Heart left ventricle (tissue), 13 donors: ENCODE measurements around the gene MCHR1.

Source experiments
- POLR2A ChIP-seq, 2 donors: fragments of 450-650 bp; IDR thresholded peaks; one replicate each; pipeline ENCODE4 v1.6.1; 2017; ENCODE audit warnings: antibody characterized with exemption in 2 of 2, mild to moderate bottlenecking in 2 of 2, moderate library complexity in 2 of 2
- TF ChIP-seq, protein P1 (sequence below), 12 donors: fragments of 200-600 bp; sonication (generic) in 4 of 12; IDR thresholded peaks; one replicate each; pipeline versions ENCODE4 v1.5.0 to v1.8.0; 2018 to 2022; ENCODE audit warnings: antibody characterized with exemption in 12 of 12, mild to moderate bottlenecking in 5 of 12
- donor health status: ischemic (EF 13 %, LVEDD 7.1; RV severe dilation, severe dysfunction).
- donor health status: DM: no; HTN: yes; CAD: no.
- donor health status: DM: no; HTN: no; CAD: no.
- donor health status: ischemic (EF 25% LVEDD 6.9; RV normal size, moderate dysfunction).
- donor health status: ischemic (EF 25% LVEDD 5.7; RV mildly dilated, moderate dysfunction).
- donor health status: ischemic (EF 35%, LVEDD 5.7; RV mildly dilated, moderate dysfunction).
- donor health status: nonischemic (EF 11% LVEDD 7.7; RV severe dilation, severe dysfunction).
- donor health status: DM: yes; HTN: yes; CAD: no.
- donor health status: PGD.
- donor health status: ischemic (EF 29% LVEDD 5.4; RV normal size, mild dysfunction).
- donor health status: nonischemic (EF 23%, LVEDD 6.1; RV moderate dilation, normal function).

DNA sequence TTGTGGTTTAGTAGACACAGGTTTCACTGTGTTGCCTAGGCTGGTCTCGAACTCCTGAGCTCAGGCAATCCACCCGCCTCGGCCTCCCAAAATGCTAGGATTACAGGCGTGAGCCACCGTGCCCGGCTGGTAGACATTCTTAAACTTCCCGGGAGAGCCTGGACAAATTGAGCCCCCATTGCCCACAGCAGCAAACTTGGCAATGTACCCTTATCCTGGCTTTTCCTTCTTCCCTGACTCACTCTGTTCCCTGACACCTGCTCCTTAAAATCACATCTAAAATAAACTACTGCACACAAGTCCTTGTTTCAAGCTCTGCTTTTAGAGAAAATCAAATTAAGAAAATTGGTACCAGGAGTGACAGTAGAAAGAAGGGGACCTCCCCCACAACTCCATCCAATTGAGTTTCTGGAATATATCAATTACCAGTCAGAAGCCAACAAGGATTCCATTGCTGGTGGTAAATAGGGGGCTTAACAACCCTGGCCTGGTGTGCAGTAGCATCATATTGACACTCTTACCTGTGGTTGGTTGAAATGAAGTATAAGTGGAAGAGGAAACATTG, 7.4 kb upstream of the MCHR1 start:
- TF ChIP-seq, protein P1, sequence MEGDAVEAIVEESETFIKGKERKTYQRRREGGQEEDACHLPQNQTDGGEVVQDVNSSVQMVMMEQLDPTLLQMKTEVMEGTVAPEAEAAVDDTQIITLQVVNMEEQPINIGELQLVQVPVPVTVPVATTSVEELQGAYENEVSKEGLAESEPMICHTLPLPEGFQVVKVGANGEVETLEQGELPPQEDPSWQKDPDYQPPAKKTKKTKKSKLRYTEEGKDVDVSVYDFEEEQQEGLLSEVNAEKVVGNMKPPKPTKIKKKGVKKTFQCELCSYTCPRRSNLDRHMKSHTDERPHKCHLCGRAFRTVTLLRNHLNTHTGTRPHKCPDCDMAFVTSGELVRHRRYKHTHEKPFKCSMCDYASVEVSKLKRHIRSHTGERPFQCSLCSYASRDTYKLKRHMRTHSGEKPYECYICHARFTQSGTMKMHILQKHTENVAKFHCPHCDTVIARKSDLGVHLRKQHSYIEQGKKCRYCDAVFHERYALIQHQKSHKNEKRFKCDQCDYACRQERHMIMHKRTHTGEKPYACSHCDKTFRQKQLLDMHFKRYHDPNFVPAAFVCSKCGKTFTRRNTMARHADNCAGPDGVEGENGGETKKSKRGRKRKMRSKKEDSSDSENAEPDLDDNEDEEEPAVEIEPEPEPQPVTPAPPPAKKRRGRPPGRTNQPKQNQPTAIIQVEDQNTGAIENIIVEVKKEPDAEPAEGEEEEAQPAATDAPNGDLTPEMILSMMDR (IDR thresholded peaks at IDR 0.05): no peak
- no peak for TF ChIP-seq POLR2A (IDR thresholded peaks at IDR 0.05)
